Neural progenitor cell (in vitro differentiated cells): ENCODE measurements around the gene ECSIT.

Experiments
- EZH2 ChIP-seq: fragments of 200-600 bp; sonication (generic); IDR thresholded peaks from 2 replicates; pipeline ENCODE4 v1.6.1; 2017; ENCODE audit warnings: antibody characterized with exemption, mild to moderate bottlenecking, moderate library complexity
- TF ChIP-seq, protein P1 (sequence below): fragments of 200-600 bp; sonication (generic); IDR thresholded peaks from 2 replicates; pipeline ENCODE4 v1.5.1; 2017; ENCODE audit warnings: antibody characterized with exemption, mild to moderate bottlenecking

- TF ChIP-seq, protein P1, sequence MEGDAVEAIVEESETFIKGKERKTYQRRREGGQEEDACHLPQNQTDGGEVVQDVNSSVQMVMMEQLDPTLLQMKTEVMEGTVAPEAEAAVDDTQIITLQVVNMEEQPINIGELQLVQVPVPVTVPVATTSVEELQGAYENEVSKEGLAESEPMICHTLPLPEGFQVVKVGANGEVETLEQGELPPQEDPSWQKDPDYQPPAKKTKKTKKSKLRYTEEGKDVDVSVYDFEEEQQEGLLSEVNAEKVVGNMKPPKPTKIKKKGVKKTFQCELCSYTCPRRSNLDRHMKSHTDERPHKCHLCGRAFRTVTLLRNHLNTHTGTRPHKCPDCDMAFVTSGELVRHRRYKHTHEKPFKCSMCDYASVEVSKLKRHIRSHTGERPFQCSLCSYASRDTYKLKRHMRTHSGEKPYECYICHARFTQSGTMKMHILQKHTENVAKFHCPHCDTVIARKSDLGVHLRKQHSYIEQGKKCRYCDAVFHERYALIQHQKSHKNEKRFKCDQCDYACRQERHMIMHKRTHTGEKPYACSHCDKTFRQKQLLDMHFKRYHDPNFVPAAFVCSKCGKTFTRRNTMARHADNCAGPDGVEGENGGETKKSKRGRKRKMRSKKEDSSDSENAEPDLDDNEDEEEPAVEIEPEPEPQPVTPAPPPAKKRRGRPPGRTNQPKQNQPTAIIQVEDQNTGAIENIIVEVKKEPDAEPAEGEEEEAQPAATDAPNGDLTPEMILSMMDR, result peak; percentile 76
- TF ChIP-seq EZH2, result no peak
These were observed 32.4 kb downstream of the ECSIT start for GRCh38 chr19:11496391-11497163.
